H9 (cell line): ENCODE data around the gene CEP131. TPM values are rescaled to one million over a fixed set of nuclear protein-coding genes. Genes with fewer than 3 reads are reported as not detected.
A peak's percentile ranks its signal among the peaks of the same experiment; 100 is the strongest.

Experiments used
- DNase-seq: peaks from one replicate; pipeline ENCODE4 v3.0.0-alpha.2; 2017
- H2AFZ ChIP-seq: one replicate; pipeline ENCODE4 v1.6.1; 2013; ENCODE audit warnings: mild to moderate bottlenecking, low read length, control low read depth, moderate library complexity
- H2AK5ac ChIP-seq: 2 replicates; pipeline ENCODE4 v1.6.1; 2013; ENCODE audit warnings: low read length, control low read depth, mixed read lengths; ENCODE audit not compliant: insufficient read length
- H2BK120ac ChIP-seq: one replicate; pipeline ENCODE4 v1.6.1; 2013; ENCODE audit warnings: low read depth, mild to moderate bottlenecking, low read length, control low read depth, inconsistent platforms; ENCODE audit not compliant: poor library complexity, severe bottlenecking
- H2BK12ac ChIP-seq: 2 replicates; pipeline ENCODE4 v1.6.1; 2013; ENCODE audit warnings: low read length, control low read depth, mixed read lengths, low read depth; ENCODE audit not compliant: insufficient read length
- H2BK15ac ChIP-seq: 2 replicates; pipeline ENCODE4 v1.6.1; 2013; ENCODE audit warnings: low read depth, low read length, control low read depth
- H2BK20ac ChIP-seq: one replicate; pipeline ENCODE4 v1.6.1; 2013; ENCODE audit warnings: low read depth, mild to moderate bottlenecking, low read length, control low read depth, inconsistent platforms; ENCODE audit not compliant: poor library complexity, severe bottlenecking
- H2BK5ac ChIP-seq: 2 replicates; pipeline ENCODE4 v1.6.1; 2013; ENCODE audit warnings: low read length, control low read depth, mixed read lengths; ENCODE audit not compliant: insufficient read length
- H3K14ac ChIP-seq: 2 replicates; pipeline ENCODE4 v1.6.1; 2013; ENCODE audit warnings: low read length, control low read depth; ENCODE audit not compliant: insufficient read depth
- H3K18ac ChIP-seq: 2 replicates; pipeline ENCODE4 v1.6.1; 2013; ENCODE audit warnings: low read depth, mild to moderate bottlenecking, mixed read lengths, low read length, control low read depth; ENCODE audit not compliant: insufficient read length
- H3K23ac ChIP-seq: 2 replicates; pipeline ENCODE4 v1.6.1; 2013; ENCODE audit warnings: low read length, control low read depth, mixed read lengths, low read depth; ENCODE audit not compliant: insufficient read length
- H3K23me2 ChIP-seq: 2 replicates; pipeline ENCODE4 v1.6.1; 2013; ENCODE audit warnings: low read depth, mild to moderate bottlenecking, mixed read lengths, low read length, control low read depth; ENCODE audit not compliant: insufficient read length, poor library complexity, severe bottlenecking
- H3K27ac ChIP-seq: 2 replicates; pipeline ENCODE4 v1.5.1; 2013; ENCODE audit warnings: low read length, control low read depth, mixed read lengths, low read depth; ENCODE audit not compliant: insufficient read length
- H3K27me3 ChIP-seq: 2 replicates; pipeline ENCODE4 v1.6.1; 2013; ENCODE audit warnings: low read length, control low read depth, inconsistent platforms; ENCODE audit not compliant: insufficient read depth
- H3K4ac ChIP-seq: 2 replicates; pipeline ENCODE4 v1.6.1; 2013; ENCODE audit warnings: low read depth, mild to moderate bottlenecking, control low read depth, inconsistent platforms, low read length, moderate library complexity
- H3K4me1 ChIP-seq: 2 replicates; pipeline ENCODE4 v1.6.1; 2013; ENCODE audit warnings: low read length, control low read depth, inconsistent platforms; ENCODE audit not compliant: insufficient read depth
- H3K4me2 ChIP-seq: 2 replicates; pipeline ENCODE4 v1.6.1; 2013; ENCODE audit warnings: low read length, control low read depth, mixed read lengths; ENCODE audit not compliant: insufficient read length, insufficient read depth
- H3K56ac ChIP-seq: 2 replicates; pipeline ENCODE4 v1.6.1; 2013; ENCODE audit warnings: low read depth, mild to moderate bottlenecking, mixed read lengths, low read length, control low read depth; ENCODE audit not compliant: insufficient read length
- H3K79me1 ChIP-seq: 2 replicates; pipeline ENCODE4 v1.6.1; 2013; ENCODE audit warnings: low read depth, mild to moderate bottlenecking, moderate library complexity, low read length, control low read depth, inconsistent platforms; ENCODE audit not compliant: insufficient read depth, poor library complexity, severe bottlenecking
- H3K79me2 ChIP-seq: 2 replicates; pipeline ENCODE4 v1.6.1; 2013; ENCODE audit warnings: low read length, control low read depth, inconsistent platforms; ENCODE audit not compliant: insufficient read depth
- H3K9ac ChIP-seq: 2 replicates; pipeline ENCODE4 v1.6.1; 2013; ENCODE audit warnings: low read length, control low read depth, mixed read lengths; ENCODE audit not compliant: insufficient read length; ENCODE audit errors: extremely low read depth
- H3K9me3 ChIP-seq: one replicate; pipeline ENCODE4 v1.6.1; 2013; ENCODE audit warnings: low read depth, low read length, inconsistent platforms; ENCODE audit not compliant: control insufficient read depth
- H3T11ph ChIP-seq: one replicate; pipeline ENCODE4 v1.6.1; 2013; ENCODE audit warnings: mild to moderate bottlenecking, low read length, control low read depth, inconsistent platforms
- H4K20me1 ChIP-seq: one replicate; pipeline ENCODE4 v1.6.1; 2013; ENCODE audit not compliant: control insufficient read depth, insufficient read length, insufficient read depth
- H4K5ac ChIP-seq: 2 replicates; pipeline ENCODE4 v1.6.1; 2013; ENCODE audit warnings: low read depth, mild to moderate bottlenecking, mixed read lengths, low read length, control low read depth; ENCODE audit not compliant: insufficient read length
- H4K8ac ChIP-seq: replicated peaks from 2 replicates; pipeline ENCODE4 v1.6.1; 2013; ENCODE audit warnings: low read length, control low read depth, mixed read lengths, low read depth; ENCODE audit not compliant: insufficient read length
- H4K91ac ChIP-seq: 2 replicates; pipeline ENCODE4 v1.6.1; 2013; ENCODE audit warnings: low read depth, mild to moderate bottlenecking, moderate library complexity, mixed read lengths, low read length, control low read depth; ENCODE audit not compliant: insufficient read length
- H3K27ac Mint-ChIP-seq, 3 experiments: 2 replicates in 2 of 3; 3 replicates in 1 of 3; pipeline ENCODE4 v1.8.0; 2020 to 2021; ENCODE audit warnings: mixed read lengths in 3 of 3, mild to moderate bottlenecking in 1 of 3, moderate library complexity in 1 of 3
- H3K27me3 Mint-ChIP-seq: 2 replicates; pipeline ENCODE4 v1.8.0; 2021; ENCODE audit warnings: low read depth, mild to moderate bottlenecking, moderate library complexity, mixed read lengths
- H3K36me3 Mint-ChIP-seq, 3 experiments: 2 replicates in 2 of 3; 3 replicates in 1 of 3; pipeline ENCODE4 v1.8.0; 2020 to 2021; ENCODE audit warnings: low read depth in 3 of 3, mixed read lengths in 3 of 3; ENCODE audit not compliant: insufficient read depth in 1 of 3
- H3K4me1 Mint-ChIP-seq, 2 experiments: 2 replicates each; pipeline ENCODE4 v1.8.0; 2020; ENCODE audit warnings: mixed read lengths in 2 of 2
- H3K4me3 Mint-ChIP-seq, 2 experiments: 2 replicates in 1 of 2; 3 replicates in 1 of 2; pipeline ENCODE4 v1.8.0; 2020 to 2021; ENCODE audit warnings: mild to moderate bottlenecking in 2 of 2, mixed read lengths in 2 of 2, moderate library complexity in 1 of 2
- H3K9me3 Mint-ChIP-seq, 2 experiments: 2 replicates in 1 of 2; 3 replicates in 1 of 2; pipeline ENCODE4 v1.8.0; 2020; ENCODE audit warnings: mild to moderate bottlenecking in 2 of 2, mixed read lengths in 2 of 2, moderate library complexity in 1 of 2
- CTCF ChIP-seq: fragments of 200-600 bp; sonication (generic); conservative IDR thresholded peaks from 3 replicates; pipeline ENCODE4 v1.8.0; 2021; ENCODE audit warnings: antibody characterized with exemption, mild to moderate bottlenecking
- WGBS: extraction: QIAGEN DNeasy Blood & Tissue Kit; methylation state at CpG from one replicate; pipeline ENCODE4 v1.1.7; 2013; ENCODE audit warnings: missing lambda C conversion rate, low lambda C conversion rate, mixed read lengths; ENCODE audit not compliant: insufficient read length; ENCODE audit errors: extremely low coverage; 5-methylcytosine and 5-hydroxymethylcytosine counted together
- total RNA-seq: library from RNA; stranded (reverse); gene quantifications from 2 replicates; pipeline ENCODE4 v1.2.1, GENCODE V29; 2021

The CEP131 gene
- total RNA-seq, 1 experiment from 2014 or later = 16.3 TPM

- Histone ChIP-seq H3K23me2 (no peaks in the 10 kb centered on the region), H3K4ac (no peak overlapping the region), H4K91ac (no peak overlapping the region), H3K9ac (no peak overlapping the region), H2BK20ac (no peak overlapping the region), H4K8ac (no peak overlapping the region), H2BK5ac (no peak overlapping the region), H4K20me1 (no peaks in the 10 kb centered on the region), H3K79me2 (no peaks in the 10 kb centered on the region; the same call in 1 of the 2 replicates), H2BK12ac (no peak overlapping the region), H3K27me3 (no peaks in the 10 kb centered on the region), H3K14ac (no peak overlapping the region), H3K23ac (no peak overlapping the region), H4K5ac (no peak overlapping the region), H2AFZ (no peak overlapping the region), H3K27ac (no peak overlapping the region), H3K4me2 (no peak overlapping the region), H2BK120ac (no peak overlapping the region), H3K79me1 (no peaks in the 10 kb centered on the region), H3T11ph (no peak overlapping the region), H3K4me1 (no peaks in the 10 kb centered on the region), H2AK5ac (no peak overlapping the region), H3K9me3 (no peaks in the 10 kb centered on the region), H2BK15ac (no peak overlapping the region), H3K18ac (no peak overlapping the region), H3K56ac (no peak overlapping the region)
- Mint-ChIP-seq H3K4me3 (no peak overlapping the region; a peak in 2 of 5 replicates), H3K4me1 (peaks cover 3 to 4% of the 10 kb centered on the region in 2 experiments; a peak in 1 of 4 replicates), H3K9me3 (no peaks in the 10 kb centered on the region), H3K27ac (peak overlapping the region in 2 of 3 experiments; percentile 67 to 79; a peak in 2 of 7 replicates), H3K36me3 (peaks cover 0 to 33% (median 6%) of the 10 kb centered on the region in 3 experiments; a peak in 4 of 7 replicates), H3K27me3 (no peaks in the 10 kb centered on the region)
- no peak for TF ChIP-seq CTCF
- DNase-seq = no peak
- WGBS = no CpG with 5 or more reads among the region's 21 CpGs
Measured at GRCh38 chr17:81207610-81208581, 14.9 kb downstream of the CEP131 start.
